Gastrocnemius medialis (tissue), 4 donors: Measurements from ENCODE around the gene CCDC183. TPM values are rescaled to one million over a fixed set of nuclear protein-coding genes. Genes with fewer than 3 reads are reported as not detected.

Source experiments
- ATAC-seq, 2 donors: fragments of 150-250 bp; one replicate each; pipeline ENCODE4 v1.9.1; 2016
- DNase-seq, 2 donors: peaks; one replicate each; pipeline ENCODE4 v3.0.0-alpha.2; 2019
- H3K27ac ChIP-seq, 4 donors: fragments of 200-600 bp; sonication (generic); 1 replicate in 1 of 4; 2 replicates in 3 of 4; pipeline ENCODE4 v1.5.1; 2016 to 2018; ENCODE audit warnings: mild to moderate bottlenecking in 2 of 4, moderate library complexity in 1 of 4
- H3K27me3 ChIP-seq, 3 donors: fragments of 200-600 bp; sonication (generic) in 2 of 3; 1 replicate in 1 of 3; 2 replicates in 2 of 3; pipeline versions ENCODE4 v1.5.1 to v1.6.0; 2016 to 2019; ENCODE audit warnings: mild to moderate bottlenecking in 1 of 3, moderate library complexity in 1 of 3
- H3K36me3 ChIP-seq, 2 donors: fragments of 200-600 bp; sonication (generic) in 1 of 2; one replicate each; pipeline ENCODE4 v1.5.1; 2017 to 2018
- H3K4me1 ChIP-seq, 2 donors: fragments of 200-600 bp; sonication (generic) in 1 of 2; one replicate each; pipeline ENCODE4 v1.5.1; 2016 to 2017; ENCODE audit warnings: mild to moderate bottlenecking in 2 of 2
- H3K4me3 ChIP-seq, 4 donors: fragments of 200-600 bp; sonication (generic) in 3 of 4; 1 replicate in 1 of 4; 2 replicates in 3 of 4; pipeline ENCODE4 v1.5.1; 2016 to 2019; ENCODE audit warnings: mild to moderate bottlenecking in 2 of 4
- H3K9me3 ChIP-seq, 3 donors: fragments of 200-600 bp; sonication (generic) in 2 of 3; 1 replicate in 1 of 3; 2 replicates in 2 of 3; pipeline ENCODE4 v1.5.1; 2016 to 2019
- POLR2A ChIP-seq, 2 donors: fragments of 450-650 bp; IDR thresholded peaks; one replicate each; pipeline ENCODE4 v1.6.1; 2017; ENCODE audit warnings: antibody characterized with exemption in 2 of 2, mild to moderate bottlenecking in 2 of 2, moderate library complexity in 2 of 2
- in situ Hi-C, 4 donors: fragments of 200-750 bp; cut with MboI; loops; one replicate each; pipeline versions ENCODE4 v1.15.0 to v1.8.0; 2017; ENCODE audit warnings: low sequenced_read_pairs in 4 of 4
- intact Hi-C: fragments of 100-400 bp; cut with DNase I; formaldehyde crosslinking; loops from one replicate; pipeline ENCODE4 v1.15.1; 2023; ENCODE audit warnings: low total_unique reads
- total RNA-seq, 4 donors: library from RNA; depleted of rRNA; stranded (reverse); fragments of >200 nt; gene quantifications; one replicate each; pipeline versions ENCODE4 v1.1.0 to v1.2.3, GENCODE V29; 2016
- TF ChIP-seq, protein P1 (sequence below), 5 experiments: fragments of 450-650 bp in 3 of 5; fragments of 200-600 bp in 2 of 5; sonication (generic) in 2 of 5; IDR thresholded peaks in 4 of 5; conservative IDR thresholded peaks in 1 of 5; 1 replicate in 4 of 5; 2 replicates in 1 of 5; pipeline ENCODE4 v1.5.1; 2016 to 2019; ENCODE audit warnings: antibody characterized with exemption in 5 of 5, mild to moderate bottlenecking in 3 of 5, moderate library complexity in 3 of 5

CCDC183 gene
- total RNA-seq, 4 donors from 2014 or later: 0.31 TPM; not detected in 3

DNA sequence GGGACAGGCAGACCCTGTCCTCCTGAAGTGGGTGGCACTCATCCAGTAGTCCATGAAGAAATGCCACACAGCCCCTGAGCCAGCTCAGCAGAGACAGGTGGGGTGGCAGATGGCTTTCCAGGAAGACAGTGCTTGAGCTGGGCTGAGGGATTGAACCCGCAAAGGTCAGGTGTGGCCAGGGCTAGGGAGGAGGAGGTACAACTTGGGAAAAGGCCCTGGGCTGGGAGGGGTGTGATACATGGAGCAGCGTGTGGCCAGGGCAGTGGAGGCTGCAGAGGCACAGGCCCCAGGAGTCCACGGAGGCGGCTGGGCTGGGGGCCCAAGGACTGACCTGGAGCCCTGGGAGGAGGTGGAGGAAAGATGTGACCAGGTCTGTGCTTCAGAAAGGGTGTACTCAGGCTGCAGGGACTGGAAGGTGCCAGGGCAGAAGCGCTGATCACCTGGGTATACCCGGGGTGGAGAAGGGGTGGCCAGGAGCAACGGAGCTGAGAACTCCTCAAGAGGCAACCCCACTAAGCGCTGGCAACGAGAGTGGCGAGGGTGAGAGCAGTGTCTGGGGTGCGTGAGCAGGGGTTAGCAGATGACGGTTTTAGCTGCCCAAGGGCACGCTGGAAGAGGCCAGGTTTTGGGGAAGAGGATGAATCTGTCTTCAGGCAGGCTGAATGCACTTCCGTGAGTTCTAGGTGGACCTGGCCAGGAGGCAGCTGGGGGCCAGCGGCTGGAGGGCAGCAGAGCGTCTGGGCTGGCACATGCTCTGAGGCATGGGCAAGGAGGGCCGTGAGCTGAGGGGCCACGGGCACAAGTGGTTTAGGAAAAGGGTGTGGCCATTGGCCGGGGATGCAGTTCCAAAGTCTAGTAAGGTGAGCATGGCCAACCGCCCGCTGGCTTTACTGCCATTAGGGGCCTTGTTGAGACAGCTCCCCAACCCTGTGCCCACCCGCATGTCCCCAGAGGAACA, 7.7 kb downstream of the CCDC183 start:
- H3K36me3 ChIP-seq: no peaks in the 10 kb centered on the region
- ATAC-seq (no peak), DNase-seq (no peak)
- in situ Hi-C loops (no loop called here), intact Hi-C loops (no loop called here)
- peaks cover 27% of the 10 kb centered on the region in 2 donors for H3K4me1 ChIP-seq
- no peak overlapping the region for H3K27ac ChIP-seq
- peaks cover 27 to 37% (median 30%) of the 10 kb centered on the region in 3 donors for H3K27me3 ChIP-seq
- TF ChIP-seq, protein P1, sequence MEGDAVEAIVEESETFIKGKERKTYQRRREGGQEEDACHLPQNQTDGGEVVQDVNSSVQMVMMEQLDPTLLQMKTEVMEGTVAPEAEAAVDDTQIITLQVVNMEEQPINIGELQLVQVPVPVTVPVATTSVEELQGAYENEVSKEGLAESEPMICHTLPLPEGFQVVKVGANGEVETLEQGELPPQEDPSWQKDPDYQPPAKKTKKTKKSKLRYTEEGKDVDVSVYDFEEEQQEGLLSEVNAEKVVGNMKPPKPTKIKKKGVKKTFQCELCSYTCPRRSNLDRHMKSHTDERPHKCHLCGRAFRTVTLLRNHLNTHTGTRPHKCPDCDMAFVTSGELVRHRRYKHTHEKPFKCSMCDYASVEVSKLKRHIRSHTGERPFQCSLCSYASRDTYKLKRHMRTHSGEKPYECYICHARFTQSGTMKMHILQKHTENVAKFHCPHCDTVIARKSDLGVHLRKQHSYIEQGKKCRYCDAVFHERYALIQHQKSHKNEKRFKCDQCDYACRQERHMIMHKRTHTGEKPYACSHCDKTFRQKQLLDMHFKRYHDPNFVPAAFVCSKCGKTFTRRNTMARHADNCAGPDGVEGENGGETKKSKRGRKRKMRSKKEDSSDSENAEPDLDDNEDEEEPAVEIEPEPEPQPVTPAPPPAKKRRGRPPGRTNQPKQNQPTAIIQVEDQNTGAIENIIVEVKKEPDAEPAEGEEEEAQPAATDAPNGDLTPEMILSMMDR (IDR thresholded peaks at IDR 0.05 in 4 of 5, conservative IDR thresholded peaks at IDR 0.05 in 1 of 5): no peak
- no peak for TF ChIP-seq POLR2A (IDR thresholded peaks at IDR 0.05)
- no peaks in the 10 kb centered on the region for H3K9me3 ChIP-seq
- H3K4me3 ChIP-seq: no peak overlapping the region

DNA sequence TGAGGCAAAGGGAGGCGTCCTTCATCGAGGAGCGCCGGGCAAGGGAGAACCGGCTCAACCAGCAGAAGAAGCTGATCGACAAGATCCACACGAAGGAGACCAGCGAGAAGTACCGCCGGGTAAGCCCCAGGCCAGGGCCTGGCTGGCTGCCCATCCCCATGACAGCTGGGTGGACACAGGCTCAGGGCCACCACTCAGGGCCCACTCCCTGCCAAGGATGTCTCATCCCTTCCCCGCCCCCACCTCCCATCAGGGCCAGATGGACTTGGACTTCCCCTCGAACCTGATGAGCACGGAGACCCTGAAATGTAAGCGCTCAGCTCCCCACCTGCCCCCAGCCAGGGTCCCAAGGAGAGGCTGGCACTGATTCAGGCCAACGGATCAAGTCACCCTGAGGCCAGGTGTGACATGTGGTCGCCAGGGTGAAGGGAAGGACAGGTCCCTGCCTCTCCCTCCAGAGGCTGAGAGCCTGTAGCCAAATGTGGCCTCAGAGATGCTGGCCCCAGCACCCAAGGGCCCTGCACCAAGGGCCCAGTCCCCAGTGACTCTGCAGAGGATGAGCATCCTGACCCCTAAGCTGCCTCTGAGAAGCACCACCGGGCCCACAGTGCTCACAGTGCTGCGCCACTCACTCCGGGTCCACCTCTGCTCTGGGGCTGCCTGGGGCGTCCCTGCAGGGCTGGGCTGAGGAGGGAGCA, 8.5 kb downstream of the CCDC183 start:
- intact Hi-C loops: no loop called here
- Histone ChIP-seq H3K27me3 (peaks cover 19 to 28% (median 22%) of the 10 kb centered on the region in 3 donors), H3K9me3 (no peaks in the 10 kb centered on the region), H3K4me3 (no peak overlapping the region), H3K4me1 (peaks cover 30 to 32% of the 10 kb centered on the region in 2 donors), H3K36me3 (no peaks in the 10 kb centered on the region), H3K27ac (no peak overlapping the region)
- in situ Hi-C loops: no loop called here
- ATAC-seq: no peak
- DNase-seq: no peak
- TF ChIP-seq POLR2A (IDR thresholded peaks at IDR 0.05): no peak
- TF ChIP-seq, protein P1 (IDR thresholded peaks at IDR 0.05 in 4 of 5, conservative IDR thresholded peaks at IDR 0.05 in 1 of 5): no peak

DNA sequence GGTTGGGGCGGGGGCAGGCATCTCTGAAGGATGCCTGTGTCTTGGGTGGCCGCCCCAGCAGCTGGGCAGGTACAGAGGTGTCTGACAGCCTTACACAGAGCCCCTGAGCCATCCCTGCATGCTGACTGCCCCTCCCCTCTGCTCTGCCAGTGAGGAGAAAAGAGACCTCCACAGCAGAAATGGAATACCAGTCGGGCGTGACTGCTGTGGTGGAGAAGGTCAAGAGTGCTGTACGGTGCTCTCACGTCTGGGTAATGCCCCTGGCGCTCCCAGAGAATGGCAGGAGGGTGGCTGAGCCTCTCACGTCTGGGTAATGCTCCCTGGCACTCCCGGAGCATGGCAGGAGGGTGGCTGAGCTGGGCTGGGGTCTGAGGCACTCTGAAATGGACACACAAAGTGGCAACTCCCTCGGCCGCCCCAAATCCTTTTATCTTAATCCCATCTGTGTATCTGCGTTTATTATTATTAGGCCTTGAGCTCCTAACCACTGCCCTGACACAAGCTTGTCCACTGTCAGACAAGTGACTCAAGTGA, 9.1 kb downstream of the CCDC183 start:
- intact Hi-C loops: no loop called here
- Histone ChIP-seq H3K9me3 (no peaks in the 10 kb centered on the region), H3K4me3 (no peak overlapping the region), H3K27me3 (peaks cover 12 to 22% (median 18%) of the 10 kb centered on the region in 3 donors), H3K4me1 (peaks cover 32% of the 10 kb centered on the region in 2 donors), H3K36me3 (no peaks in the 10 kb centered on the region), H3K27ac (no peak overlapping the region)
- DNase-seq: no peak
- TF ChIP-seq POLR2A (IDR thresholded peaks at IDR 0.05): no peak
- TF ChIP-seq, protein P1 (IDR thresholded peaks at IDR 0.05 in 4 of 5, conservative IDR thresholded peaks at IDR 0.05 in 1 of 5): no peak
- in situ Hi-C loops: no loop called here
- ATAC-seq: no peak

DNA sequence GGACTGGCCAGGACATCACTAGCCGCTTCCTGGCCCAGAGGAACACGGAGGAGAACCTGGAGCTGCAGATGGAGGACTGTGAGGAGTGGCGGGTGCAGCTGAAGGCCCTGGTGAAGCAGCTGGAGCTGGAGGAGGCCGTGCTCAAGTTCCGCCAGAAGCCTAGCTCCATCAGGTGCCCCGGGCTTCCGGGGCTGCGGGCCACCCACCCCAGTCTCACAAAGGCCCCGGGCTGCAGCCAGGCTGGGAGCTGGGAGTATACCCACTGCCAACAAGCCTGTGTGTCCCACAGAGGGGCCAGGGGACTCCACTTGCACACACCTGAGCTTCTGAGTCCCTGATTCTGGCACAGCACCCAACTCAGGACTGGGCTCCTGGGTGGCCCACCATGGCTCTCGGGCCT, 9.9 kb downstream of the CCDC183 start:
- in situ Hi-C loops: no loop called here
- no peak for ATAC-seq
- TF ChIP-seq, protein P1 (IDR thresholded peaks at IDR 0.05 in 4 of 5, conservative IDR thresholded peaks at IDR 0.05 in 1 of 5): no peak
- no peak for TF ChIP-seq POLR2A (IDR thresholded peaks at IDR 0.05)
- Histone ChIP-seq H3K36me3 (no peaks in the 10 kb centered on the region), H3K27ac (no peak overlapping the region), H3K27me3 (peaks cover 6 to 14% (median 11%) of the 10 kb centered on the region in 3 donors), H3K9me3 (no peaks in the 10 kb centered on the region), H3K4me3 (no peak overlapping the region), H3K4me1 (peaks cover 31 to 35% of the 10 kb centered on the region in 2 donors)
- intact Hi-C loops: loop anchor here (2.0 kb wide), 1 partner anchor 43 kb away; the partner anchor contains the start of gene PHPT1
- no peak for DNase-seq
